Hematopoietic multipotent progenitor cell treated with erythropoietin and hydrocortisone succinate and interleukin-3 and kit ligand, for 15 days (in vitro differentiated cells): ENCODE results near the gene KRTAP5-8.
"Not testable (repeated sequence)": the region's sequence is repeated elsewhere in the genome, so short reads cannot be mapped to it uniquely, and the experiment has no call there.

Experiments used
- DNase-seq: peaks from one replicate; pipeline ENCODE4 v3.0.0-alpha.2; 2015; ENCODE audit warnings: low spot score

Gene KRTAP5-8

GRCh38 chr11:71543866-71544265, 6.0 kb downstream of the KRTAP5-8 start:
- DNase-seq, result no peak

DNA sequence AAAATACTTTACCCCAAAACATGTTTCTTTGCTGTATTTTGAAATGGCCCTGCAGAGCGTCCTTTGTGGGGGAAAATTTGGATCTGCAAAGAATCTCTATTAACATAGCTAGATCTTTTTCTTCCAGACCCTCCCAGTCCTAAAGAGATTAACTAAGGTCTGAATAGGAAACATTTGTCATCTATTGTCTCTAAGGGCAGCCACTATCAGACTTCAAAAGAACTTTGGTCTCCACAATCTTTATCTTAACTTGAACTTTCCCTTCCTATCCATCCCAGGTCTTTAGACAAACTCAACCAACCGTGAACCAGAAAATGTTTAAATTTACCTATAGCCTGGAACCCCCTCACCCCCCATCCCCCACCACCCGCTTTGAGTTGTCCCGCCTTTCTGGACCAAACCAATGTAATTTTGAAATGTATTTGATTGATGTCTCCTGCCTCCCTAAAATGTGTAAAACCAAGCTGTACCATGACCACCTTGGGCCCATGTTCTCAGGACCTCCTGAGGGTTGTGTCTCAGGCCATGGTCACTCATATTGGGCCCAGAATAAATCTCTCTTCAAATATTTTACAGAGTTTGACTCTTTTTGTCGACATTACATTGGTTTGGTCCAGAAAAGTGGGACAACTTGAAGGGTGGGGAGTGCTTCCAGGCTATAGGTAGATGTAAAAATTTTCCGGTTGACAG, 6.8 kb downstream of the KRTAP5-8 start:
- no peak for DNase-seq

GRCh38 chr11:71545405-71545966, 7.7 kb downstream of the KRTAP5-8 start:
- no peak for DNase-seq

- no peak for DNase-seq
These were observed 10.3 kb downstream of the KRTAP5-8 start, which contains the start of gene KRTAP5-9 for GRCh38 chr11:71548120-71548519. KRTAP5-9 (plus strand) TSS chr11:71548420; CDS start chr11:71548658, 238 bp downstream.

GRCh38 chr11:71548716-71549151, 10.9 kb downstream of the KRTAP5-8 start:
- DNase-seq, result no peak

DNA sequence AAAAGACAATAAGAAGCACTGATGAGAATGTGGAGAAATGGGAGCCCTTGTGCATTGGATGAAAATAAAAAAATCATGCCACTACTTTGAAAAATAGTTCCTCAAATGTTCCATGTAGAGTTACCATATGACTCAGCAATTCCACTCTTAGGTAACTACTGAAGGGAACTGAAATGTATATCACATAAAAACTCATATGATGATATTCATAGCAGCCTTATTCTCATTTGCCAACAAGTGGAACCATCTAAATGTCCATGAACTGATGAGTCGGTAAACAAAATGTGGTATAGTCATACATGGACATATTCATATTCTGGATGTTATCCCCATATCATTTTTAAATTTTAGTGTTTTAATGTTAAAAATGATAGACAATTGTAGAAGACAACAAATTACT, 13.9 kb downstream of the KRTAP5-8 start:
- no peak for DNase-seq

DNA sequence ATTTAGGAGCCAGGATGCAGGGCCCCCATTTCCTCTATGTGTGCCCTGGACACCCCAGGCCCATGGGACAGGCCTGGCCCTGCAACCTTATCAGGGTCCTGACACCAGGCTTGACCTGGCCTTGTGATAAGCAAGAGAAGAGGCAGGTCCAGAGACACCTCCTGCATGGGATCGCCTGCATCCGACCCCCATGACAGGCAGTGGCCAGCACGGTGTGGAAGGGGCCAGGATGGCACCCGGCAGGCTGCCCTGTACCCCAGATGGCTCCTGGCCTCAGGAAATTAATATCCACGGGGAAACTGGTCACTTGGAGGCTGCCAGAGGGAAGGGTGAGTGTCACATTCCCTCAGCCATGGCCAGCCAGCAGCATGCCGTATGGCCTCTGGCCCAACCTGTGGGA, 17.2 kb downstream of the KRTAP5-8 start:
- DNase-seq, result no peak

GRCh38 chr11:71555508-71555907, 17.7 kb downstream of the KRTAP5-8 start:
- DNase-seq, result no peak

DNA sequence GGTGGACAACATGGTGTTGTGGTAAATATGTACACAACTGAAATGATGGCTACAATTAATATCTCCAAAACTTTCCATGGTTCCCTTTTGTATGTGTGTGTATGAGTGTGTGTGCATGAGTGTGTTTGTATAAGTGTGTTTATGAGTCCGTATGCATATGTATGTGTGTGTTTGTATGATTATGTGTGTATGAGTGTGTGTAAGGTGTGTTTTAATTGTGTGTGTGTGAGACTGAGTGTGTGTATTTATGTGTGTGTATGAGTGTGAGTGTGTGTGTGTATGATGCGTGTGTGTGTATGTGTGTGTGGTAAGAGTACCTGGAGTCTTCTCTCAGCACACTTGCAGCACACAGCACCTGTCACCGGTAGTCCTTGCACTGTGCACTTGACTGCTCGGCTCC, 18.2 kb downstream of the KRTAP5-8 start:
- DNase-seq, result no peak

DNA sequence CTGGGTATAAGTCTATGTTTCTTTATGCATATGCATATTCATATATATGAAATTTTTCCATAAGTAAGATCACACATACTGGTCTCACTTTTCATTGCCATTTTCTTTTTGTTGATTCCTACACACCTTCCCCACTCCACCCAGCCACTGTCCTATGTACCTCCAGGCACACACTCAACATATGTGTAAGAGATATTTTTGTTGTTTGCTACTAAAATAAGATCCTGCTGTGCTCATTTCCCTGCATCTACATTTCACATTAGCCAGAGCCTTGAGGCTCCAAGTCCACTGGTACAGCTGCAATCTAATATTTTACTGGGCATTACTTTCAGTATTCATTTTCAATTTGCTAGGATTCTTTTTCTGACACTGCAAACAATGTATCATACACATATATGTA, 19.4 kb downstream of the KRTAP5-8 start:
- no peak for DNase-seq

DNA sequence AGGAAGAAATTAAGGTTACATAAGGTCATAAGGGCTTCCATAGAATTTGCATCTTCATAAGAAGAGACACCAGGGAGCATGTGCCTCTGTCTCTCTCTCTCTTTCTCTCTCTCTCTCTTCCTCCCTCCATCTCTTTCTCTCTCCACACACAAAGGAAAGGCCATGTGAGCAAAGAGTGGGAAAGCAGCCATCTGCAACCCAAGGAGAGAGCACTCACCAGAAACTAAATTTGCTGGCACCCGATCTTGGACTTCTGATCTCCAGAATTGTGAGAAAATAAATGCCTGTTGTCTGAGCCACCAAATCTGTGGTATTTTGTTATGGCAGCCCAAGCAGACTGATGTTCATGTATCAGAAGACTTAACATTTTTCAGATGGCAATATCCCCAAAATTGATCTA, 21.2 kb downstream of the KRTAP5-8 start:
- DNase-seq, result no peak

- DNase-seq, result no peak
These were observed 24.3 kb downstream of the KRTAP5-8 start for GRCh38 chr11:71562120-71562519.

DNA sequence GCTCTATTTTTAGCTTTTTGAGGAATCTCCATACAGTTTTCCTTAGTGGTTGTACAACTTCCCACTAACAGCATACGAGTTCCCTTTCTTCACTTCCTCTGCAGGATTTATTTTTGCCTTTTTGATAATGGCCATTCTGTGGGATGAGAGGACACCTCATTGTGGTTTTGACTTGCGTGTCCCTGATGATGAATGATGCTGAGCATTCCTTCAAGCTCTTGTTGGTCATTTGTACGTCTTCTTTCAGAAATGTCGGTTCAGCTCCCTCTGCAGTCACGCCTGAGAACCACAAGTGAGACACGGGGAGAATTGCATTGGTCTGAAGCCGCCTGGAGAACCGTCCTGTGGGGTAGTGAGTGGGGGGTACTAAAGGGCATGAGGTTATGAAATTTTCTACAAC, 25.6 kb downstream of the KRTAP5-8 start:
- no peak for DNase-seq

DNA sequence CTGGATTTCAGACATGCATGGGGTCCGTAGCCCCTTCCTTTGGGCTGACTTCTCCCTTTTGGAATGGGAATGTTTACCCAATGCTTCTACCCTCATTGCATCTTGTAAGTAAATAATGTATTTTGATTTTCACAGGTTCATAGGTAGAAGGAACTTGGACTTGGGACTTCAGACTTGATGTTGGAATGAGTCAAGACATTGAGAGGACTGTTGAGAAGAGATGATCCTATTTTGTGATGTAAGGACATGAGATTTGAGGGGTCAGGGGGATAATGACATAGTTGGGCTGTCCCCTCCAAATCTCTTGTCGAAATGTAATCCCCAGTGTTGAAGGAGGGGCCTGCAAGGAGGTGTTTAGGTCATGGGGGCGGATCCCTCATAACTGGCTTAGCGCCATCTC, 26.6 kb downstream of the KRTAP5-8 start:
- no peak for DNase-seq

DNA sequence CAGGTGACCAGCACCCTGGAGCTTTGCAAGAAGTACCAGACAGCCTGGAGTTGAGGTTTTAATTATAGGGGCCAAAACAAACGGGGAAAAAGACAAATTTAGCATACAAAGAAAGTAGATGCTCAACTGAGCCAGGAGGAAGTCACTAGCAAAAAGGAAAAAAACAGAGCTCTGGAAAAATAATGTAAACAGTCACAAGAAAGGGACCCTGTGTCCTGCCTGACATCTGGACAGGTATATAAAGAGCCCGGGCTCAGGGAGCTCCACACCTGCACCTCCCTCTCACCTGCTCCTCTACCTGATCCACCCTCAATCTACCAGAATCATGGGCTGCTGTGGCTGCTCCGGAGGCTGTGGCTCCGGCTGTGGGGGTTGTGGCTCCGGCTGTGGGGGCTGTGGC, 27.4 kb downstream of the KRTAP5-8 start, which contains the start of gene KRTAP5-10:
TSS of gene KRTAP5-10 (plus strand) at position 301 of the 400 bp plus-strand sequence. CDS start at position 326, 25 bp downstream.
- DNase-seq, result no peak

- no peak for DNase-seq
These were observed 28.3 kb downstream of the KRTAP5-8 start for GRCh38 chr11:71566081-71566620.

- DNase-seq, result not testable (repeated sequence)
These were observed 29.1 kb downstream of the KRTAP5-8 start for GRCh38 chr11:71566626-71567599.

DNA sequence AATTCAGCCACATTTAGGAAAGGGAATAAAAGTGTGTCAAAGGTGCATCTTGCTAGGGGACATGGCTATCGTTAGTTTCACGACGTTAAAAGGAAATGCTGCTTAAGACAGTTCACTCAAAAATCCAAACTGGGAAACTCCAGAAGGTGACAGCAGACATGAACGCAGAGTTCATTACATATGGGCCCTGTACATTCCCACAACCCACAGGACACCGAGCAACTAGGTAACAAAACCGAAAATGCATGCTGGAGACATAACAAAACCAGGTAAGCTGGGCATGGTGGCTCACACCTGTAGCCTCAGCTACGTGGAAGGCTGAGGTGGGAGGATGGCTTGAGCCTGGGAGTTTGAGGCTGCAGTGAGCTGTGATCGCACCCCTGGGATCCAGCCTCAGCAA, 29.8 kb downstream of the KRTAP5-8 start:
- not testable (repeated sequence) for DNase-seq

DNA sequence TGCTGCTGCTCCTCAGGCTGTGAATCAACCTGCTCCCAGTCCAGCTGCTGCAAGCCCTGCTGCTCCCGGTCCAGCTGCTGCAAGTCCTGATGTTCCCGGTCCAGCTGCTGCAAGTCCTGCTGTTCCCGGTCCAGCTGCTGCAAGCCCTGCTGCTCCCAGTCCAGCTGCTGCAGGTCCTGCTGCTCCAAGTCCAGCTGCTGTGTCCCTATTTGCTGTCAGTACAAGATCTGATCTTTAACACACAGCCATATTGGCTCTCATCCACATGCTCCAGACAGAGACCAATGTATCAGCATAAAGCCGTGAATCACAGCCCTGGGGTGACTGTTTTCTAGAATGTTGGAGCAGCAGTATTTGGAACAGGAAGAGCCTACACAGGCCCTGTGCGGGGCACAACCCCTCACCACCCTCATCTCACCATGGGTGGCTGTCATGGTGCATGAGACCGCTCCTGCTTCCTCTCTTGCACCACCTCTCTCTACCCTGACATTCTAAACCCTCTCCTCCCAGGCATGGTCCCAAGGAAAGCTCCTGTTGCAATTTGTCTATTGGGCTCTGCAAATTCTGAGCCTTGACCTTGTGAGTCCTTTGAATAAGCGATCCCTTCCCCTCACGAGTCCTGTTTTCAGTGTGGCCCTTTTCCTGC, 31.0 kb downstream of the KRTAP5-8 start:
- no peak for DNase-seq

DNA sequence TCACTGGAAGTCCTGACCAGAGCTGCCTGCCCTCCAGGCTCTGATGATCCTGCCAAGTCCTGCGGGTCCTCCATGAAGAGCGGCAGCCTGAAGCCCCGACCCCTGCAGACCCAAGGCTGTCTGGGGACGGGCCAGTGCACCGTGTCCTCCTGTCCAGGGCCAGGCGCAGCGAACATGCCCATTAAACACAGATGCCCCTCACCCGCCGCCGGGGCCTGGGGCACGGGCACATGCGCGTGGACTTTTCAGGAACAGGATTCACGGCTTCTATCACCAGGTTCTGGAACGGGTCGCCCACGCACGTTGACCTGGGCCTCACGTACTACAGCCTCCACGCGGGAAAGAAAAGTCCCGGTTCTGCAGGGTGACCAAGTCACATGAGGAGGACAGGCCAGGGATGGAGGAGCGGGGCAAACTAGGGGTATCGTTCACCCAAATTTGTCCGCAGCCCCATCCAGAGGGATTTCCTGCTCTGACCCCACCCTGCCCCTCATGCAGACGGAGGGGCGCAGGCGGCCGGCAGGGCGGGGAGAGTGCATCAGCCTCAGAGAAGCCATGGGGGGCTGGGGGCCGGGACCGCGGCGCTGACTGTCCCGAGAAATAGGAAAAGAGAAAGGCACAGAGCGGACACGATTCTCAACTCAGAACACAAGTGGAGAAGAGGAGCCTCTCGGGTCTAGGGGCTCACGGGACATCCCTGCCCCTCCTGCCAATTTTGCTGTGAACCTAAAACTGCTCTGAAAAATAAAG, 33.5 kb downstream of the KRTAP5-8 start:
- not testable (repeated sequence) for DNase-seq

- no peak for DNase-seq
These were observed 35.0 kb downstream of the KRTAP5-8 start for GRCh38 chr11:71572811-71573210.
